GM19372 (cell line): ENCODE data around the gene UNC5B.

ENCODE experiments used
- ATAC-seq: cut with Tn5 transposase; IDR thresholded peaks from one replicate; pipeline ENCODE4 v1.9.1; 2021; ENCODE audit warnings: mild to moderate bottlenecking, low read depth, moderate library complexity; ENCODE audit not compliant: unreplicated experiment

Gene UNC5B

DNA sequence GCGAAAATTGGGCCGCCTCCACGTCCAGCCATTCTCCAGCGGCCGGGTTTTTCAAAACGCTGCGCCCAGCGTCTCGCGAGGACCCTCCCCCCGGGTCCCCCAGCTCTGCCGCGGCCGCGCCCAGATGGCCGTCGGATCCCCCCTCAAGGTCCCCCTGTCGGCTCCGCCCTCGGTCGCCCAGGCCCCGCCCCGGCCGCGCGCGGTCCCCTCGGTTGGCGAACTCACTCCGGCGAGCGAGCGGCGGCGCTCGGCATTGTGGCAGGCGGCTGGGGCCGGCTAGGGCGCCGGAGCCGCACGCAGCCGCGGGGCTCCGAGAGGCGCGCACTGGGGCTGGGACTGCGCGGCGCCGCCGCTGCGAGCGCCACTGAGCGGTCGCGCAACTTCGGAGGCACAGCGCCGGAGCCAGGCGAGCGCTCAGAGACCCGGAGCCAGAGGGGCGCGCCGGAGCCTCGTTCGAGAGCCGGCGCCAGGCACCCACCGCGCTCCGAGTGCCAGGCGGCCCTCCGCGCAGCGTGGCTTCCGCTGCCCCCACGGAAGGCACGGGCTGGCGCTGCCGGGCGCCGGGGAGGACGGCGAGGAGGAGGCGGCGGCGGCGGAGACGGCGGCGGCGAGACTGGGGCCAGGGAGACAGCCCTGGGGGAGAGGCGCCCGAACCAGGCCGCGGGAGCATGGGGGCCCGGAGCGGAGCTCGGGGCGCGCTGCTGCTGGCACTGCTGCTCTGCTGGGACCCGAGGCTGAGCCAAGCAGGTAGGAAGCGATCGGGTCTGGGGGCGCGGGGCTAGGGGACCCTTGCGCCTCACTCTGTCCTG lies at the start of gene UNC5B:
TSS of gene UNC5B (plus strand) at position 253 of the 809 bp plus-strand sequence. CDS start at position 669, 416 bp downstream.
- peak; percentile 74 for ATAC-seq

GRCh38 chr10:71173466-71173865 lies 38.9 kb upstream of the UNC5B start:
- ATAC-seq = no peak

DNA sequence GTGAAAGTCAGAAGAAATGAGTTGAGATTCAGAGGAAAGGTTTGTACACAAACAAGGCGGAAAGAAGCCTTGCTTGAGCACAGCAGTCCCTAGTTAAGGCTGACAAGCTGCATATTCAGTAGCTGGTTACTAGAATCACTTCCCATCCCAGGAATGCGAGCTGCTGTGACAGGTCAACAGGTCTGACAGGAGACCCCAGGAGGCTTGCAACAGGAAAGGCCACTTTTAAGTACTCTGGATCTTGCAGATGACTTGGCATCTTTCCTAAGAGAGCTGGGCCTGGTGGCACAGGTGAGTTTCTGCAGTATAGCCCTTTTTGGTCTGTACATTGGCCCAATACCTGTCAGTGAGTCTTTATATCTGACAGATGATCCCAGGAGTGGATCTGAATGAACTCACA lies 35.7 kb upstream of the UNC5B start:
- no peak for ATAC-seq

DNA sequence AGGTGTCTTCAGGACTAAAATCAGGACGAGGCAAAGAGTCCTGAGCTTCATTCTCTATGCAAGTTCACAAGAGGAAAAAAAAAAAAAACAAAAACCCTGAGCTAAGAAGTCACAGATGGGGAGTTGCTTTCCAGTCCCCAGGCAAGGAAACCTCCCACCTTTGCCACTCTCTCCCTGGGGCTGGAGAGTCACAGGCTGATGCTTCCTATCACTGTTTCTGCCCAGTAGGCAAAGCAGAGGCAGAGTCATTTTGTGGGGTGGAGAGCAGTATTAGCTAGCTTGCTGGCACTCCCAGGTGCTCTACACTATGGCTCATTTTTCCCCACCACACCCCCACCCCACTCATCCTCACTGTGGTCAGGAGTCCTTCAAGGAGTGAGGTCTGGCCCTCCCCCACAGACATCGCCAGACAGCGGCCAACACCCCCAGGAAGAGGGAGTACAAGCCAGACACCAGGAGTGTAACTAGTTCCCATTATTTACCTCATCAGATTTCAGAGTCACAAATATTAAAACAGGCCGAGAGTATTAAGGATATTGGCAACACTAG lies 34.6 kb upstream of the UNC5B start:
- ATAC-seq = no peak

DNA sequence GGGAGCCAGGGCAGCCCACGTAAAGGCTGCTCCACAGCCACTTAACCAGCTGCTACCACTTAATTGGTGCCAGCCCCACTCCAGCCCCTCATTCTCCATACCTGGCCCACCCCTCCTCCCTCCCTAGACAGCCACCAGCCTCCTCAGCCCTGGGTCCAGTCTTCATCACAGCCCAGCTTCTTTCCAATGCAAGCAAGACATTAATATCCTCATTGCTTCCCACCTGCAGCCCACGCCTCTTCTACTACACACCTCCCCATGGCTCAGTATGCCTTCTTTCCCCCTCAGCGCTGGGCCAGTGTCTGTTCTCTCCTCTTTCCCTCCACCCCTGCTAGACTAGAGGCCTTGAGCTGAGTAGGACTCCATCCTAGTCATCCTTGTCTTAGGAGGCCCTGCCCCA lies 33.5 kb upstream of the UNC5B start:
- no peak for ATAC-seq

GRCh38 chr10:71179382-71179781 lies 33.0 kb upstream of the UNC5B start:
- ATAC-seq = no peak

DNA sequence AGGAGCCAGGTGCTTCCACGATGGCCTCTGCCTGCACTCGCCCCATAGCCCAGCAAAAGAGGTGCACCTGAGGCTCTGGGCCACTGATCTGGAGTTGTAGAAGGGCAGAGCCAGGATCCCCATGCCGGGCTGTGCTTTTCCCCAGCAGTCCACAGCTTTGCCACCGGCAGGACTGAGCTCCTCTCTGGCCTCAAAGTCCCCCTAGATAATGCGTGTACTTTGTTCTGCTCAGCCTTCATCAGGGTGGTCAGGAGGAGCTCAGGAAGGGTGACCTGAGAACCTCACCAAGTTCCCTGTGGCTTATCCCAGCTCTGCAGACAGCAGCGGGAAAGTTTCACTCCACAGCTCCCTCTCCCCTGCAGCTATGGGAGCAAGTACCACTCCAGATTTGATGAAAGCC lies 27.9 kb upstream of the UNC5B start:
- ATAC-seq = no peak

GRCh38 chr10:71185209-71185608 lies 27.2 kb upstream of the UNC5B start:
- no peak for ATAC-seq

- no peak for ATAC-seq
Measured at GRCh38 chr10:71187197-71187596, 25.2 kb upstream of the UNC5B start.

- no peak for ATAC-seq
Measured at GRCh38 chr10:71187600-71187999, 24.8 kb upstream of the UNC5B start.

- ATAC-seq = no peak
Measured at GRCh38 chr10:71188201-71188600, 24.2 kb upstream of the UNC5B start.

- ATAC-seq = no peak
Measured at GRCh38 chr10:71191019-71191418, 21.4 kb upstream of the UNC5B start.

- ATAC-seq = no peak
Measured at GRCh38 chr10:71191551-71192076, 20.8 kb upstream of the UNC5B start.

DNA sequence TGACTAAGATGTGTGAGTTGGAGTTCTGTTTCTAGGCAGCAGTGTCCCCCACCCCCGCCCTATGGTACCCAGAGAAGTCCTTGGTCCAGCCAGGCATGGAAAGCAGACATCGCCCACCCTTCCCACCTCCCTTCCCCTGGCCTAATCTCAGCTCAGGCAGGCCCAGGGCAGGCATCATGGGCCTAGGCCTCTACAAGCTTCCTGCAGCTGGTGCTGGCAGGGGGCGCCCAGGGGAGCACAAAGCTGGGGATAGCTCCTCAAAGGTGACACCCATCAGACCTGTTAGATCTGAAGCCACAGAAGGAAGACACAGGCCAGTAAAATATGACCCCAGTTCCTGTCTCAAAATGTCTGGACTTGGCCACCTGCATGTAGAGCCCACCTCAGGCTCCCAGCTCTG lies 18.9 kb upstream of the UNC5B start:
- no peak for ATAC-seq

DNA sequence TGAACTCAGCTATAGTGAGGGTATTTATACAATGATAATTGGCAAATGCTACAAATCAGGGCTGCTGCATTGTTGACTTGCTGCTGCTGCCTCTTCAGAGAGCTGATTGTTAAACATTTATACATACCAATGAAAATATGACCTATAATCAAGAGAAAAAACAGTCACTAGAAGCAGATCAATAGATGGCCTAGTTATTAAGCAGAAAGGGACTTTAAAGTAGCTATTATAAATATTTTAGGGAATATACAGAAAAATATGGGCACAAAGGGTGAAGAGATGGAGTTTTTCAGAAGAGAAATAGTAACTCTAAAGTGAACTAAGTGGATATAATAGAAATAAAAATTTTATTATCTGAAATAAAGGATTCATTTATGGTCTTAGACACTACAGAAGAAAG lies 14.4 kb upstream of the UNC5B start:
- no peak for ATAC-seq

DNA sequence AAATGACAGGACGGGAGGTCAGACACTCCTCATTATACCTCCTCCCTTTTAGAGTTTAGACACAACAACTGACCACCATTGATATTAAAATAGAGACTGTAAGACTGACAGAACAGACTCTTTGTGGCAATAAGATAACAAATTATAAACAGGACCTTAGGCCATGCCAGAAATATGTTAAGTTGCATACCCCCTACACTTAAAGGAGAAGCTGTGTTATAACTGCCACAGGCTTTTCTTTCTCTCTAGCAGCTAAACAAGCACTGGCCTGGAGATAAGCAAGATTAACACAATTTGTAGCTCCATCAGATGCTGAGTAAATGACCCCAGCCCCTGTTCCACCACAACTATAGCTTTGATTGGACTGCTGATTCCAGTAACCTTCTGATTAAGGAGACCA lies 10.5 kb upstream of the UNC5B start:
- ATAC-seq = no peak

DNA sequence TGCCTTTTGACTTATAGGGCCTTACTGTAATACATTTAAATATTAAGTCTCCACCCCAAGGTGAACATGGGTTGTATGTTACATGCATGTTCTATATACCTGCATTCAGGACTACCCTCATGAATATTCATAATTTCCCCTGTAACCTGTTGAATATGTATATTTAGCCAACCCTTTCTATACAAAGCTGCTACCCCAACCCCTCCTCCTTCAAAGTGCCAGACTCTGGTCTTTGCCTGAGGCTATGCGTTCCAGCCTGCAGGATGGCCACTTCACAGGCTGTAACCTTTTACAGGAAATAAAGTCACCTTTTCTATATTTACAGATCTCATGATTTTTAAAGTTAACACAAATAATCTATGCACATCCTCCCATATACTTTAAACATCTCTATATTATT lies 10.1 kb upstream of the UNC5B start:
- ATAC-seq = no peak

GRCh38 chr10:71203124-71203523 lies 9.2 kb upstream of the UNC5B start:
- ATAC-seq = no peak

DNA sequence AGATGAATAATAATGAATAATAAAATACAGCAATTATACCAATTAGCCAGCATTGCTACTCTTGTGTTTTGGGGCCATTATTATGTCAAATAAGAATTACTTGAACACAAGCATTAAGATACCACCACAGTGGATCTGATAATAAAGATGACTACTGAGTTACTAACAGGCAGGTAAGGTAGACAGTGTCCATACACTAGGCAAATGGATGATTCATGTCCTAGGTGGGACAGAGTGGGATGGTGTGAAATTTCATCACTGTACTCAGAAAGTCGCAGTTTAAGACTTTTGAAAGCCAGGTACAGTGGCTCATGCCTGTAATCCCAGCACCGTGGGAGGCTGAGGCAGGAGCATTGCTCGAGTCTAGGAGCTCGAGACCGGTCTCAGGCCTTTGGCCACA lies 8.7 kb upstream of the UNC5B start:
- ATAC-seq = no peak

- no peak for ATAC-seq
Measured at GRCh38 chr10:71204746-71205145, 7.6 kb upstream of the UNC5B start.

DNA sequence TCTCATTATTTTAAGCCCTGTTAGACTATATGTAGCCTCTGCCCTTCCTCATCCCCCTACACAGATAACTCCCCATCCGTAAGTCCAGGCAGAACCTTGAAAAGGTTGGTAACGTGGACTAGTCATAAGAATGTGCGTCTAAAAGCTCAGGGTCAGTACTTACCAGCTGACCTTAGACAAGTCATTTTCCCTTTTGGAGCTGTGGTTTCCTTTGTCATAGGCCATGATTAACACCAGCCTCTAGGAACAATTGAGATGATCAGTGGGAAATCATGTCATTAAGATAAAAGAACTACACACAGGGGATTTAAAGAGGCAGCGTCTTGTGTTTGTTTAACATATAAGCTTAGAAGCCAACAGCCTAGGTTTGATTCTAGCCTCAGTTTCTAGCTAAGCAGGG lies 6.9 kb upstream of the UNC5B start:
- ATAC-seq = no peak

- ATAC-seq = no peak
Measured at GRCh38 chr10:71206911-71207310, 5.5 kb upstream of the UNC5B start.
